GM19468 (cell line): ENCODE measurements around the gene SDHB.

Source experiments
- ATAC-seq: cut with Tn5 transposase; IDR thresholded peaks from one replicate; pipeline ENCODE4 v1.9.1; 2021; ENCODE audit warnings: mild to moderate bottlenecking, moderate library complexity, moderate number of reproducible peaks; ENCODE audit not compliant: unreplicated experiment; ENCODE audit errors: extremely low read depth

SDHB gene

GRCh38 chr1:16975211-16975610 lies 78.6 kb downstream of the SDHB start:
- ATAC-seq: no peak

GRCh38 chr1:16973215-16973614 lies 80.6 kb downstream of the SDHB start:
- no peak for ATAC-seq

GRCh38 chr1:16972189-16972895 lies 81.5 kb downstream of the SDHB start:
- no peak for ATAC-seq

GRCh38 chr1:16971341-16972188 lies 82.3 kb downstream of the SDHB start:
- ATAC-seq: no peak

- no peak for ATAC-seq
These were observed 83.5 kb downstream of the SDHB start for GRCh38 chr1:16970132-16970910.

- no peak for ATAC-seq
These were observed 84.2 kb downstream of the SDHB start for GRCh38 chr1:16969651-16970050.

GRCh38 chr1:16969057-16969611 lies 84.7 kb downstream of the SDHB start:
- ATAC-seq: no peak
